Chondrocyte (in vitro differentiated cells): Measurements from ENCODE around the gene KCNK18. TPM values are rescaled to one million over a fixed set of nuclear protein-coding genes. Genes with fewer than 3 reads are reported as not detected.
"Not testable (repeated sequence)": the region's sequence is repeated elsewhere in the genome, so short reads cannot be mapped to it uniquely, and the experiment has no call there.

Experiments used
- DNase-seq: peaks from one replicate; pipeline ENCODE4 v3.0.0; 2021; ENCODE audit warnings: mixed read lengths, low spot score
- H3K27ac Mint-ChIP-seq: one replicate; pipeline ENCODE4 v1.8.0; 2021; ENCODE audit warnings: mild to moderate bottlenecking, moderate library complexity, mixed read lengths; ENCODE audit not compliant: unreplicated experiment
- H3K27me3 Mint-ChIP-seq: 2 replicates; pipeline ENCODE4 v1.8.0; 2021; ENCODE audit warnings: low read depth, mixed read lengths
- H3K36me3 Mint-ChIP-seq: 2 replicates; pipeline ENCODE4 v1.8.0; 2021; ENCODE audit warnings: low read depth, mixed read lengths
- H3K4me1 Mint-ChIP-seq: 2 replicates; pipeline ENCODE4 v1.8.0; 2021; ENCODE audit warnings: low read depth, mild to moderate bottlenecking, mixed read lengths
- H3K4me3 Mint-ChIP-seq: one replicate; pipeline ENCODE4 v1.8.0; 2021; ENCODE audit warnings: mild to moderate bottlenecking, moderate library complexity, mixed read lengths; ENCODE audit not compliant: unreplicated experiment
- H3K9me3 Mint-ChIP-seq: 2 replicates; pipeline ENCODE4 v1.8.0; 2021; ENCODE audit warnings: low read depth, mixed read lengths
- CTCF ChIP-seq: fragments of 200-600 bp; sonication (generic); IDR thresholded peaks from 2 replicates; pipeline ENCODE4 v1.5.0; 2021; ENCODE audit warnings: antibody characterized with exemption, mild to moderate bottlenecking, moderate library complexity
- total RNA-seq: library from RNA; stranded (reverse); gene quantifications from 3 replicates; pipeline ENCODE4 v1.2.1, GENCODE V29; 2021

The KCNK18 gene
- total RNA-seq, 1 donor from 2014 or later: not detected

GRCh38 chr10:117226813-117227451 is 29.6 kb downstream of the KCNK18 start:
- H3K4me1 Mint-ChIP-seq: no peaks in the 10 kb centered on the region
- peak; percentile 56 for TF ChIP-seq CTCF
- H3K4me3 Mint-ChIP-seq: no peak overlapping the region
- peaks cover 2% of the 10 kb centered on the region for H3K9me3 Mint-ChIP-seq
- H3K27ac Mint-ChIP-seq: no peak overlapping the region
- no peak for DNase-seq
- H3K36me3 Mint-ChIP-seq: no peaks in the 10 kb centered on the region
- H3K27me3 Mint-ChIP-seq: peaks cover 50% of the 10 kb centered on the region

- TF ChIP-seq CTCF: no peak
- Mint-ChIP-seq H3K27ac (no peak overlapping the region), H3K27me3 (peaks cover 61% of the 10 kb centered on the region), H3K36me3 (no peaks in the 10 kb centered on the region), H3K4me1 (no peaks in the 10 kb centered on the region), H3K4me3 (no peak overlapping the region), H3K9me3 (peaks cover 2% of the 10 kb centered on the region)
- no peak for DNase-seq
These were observed 30.9 kb downstream of the KCNK18 start for GRCh38 chr10:117228210-117228609.

- H3K36me3 Mint-ChIP-seq, H3K9me3 Mint-ChIP-seq, H3K4me3 Mint-ChIP-seq, DNase-seq, H3K4me1 Mint-ChIP-seq, H3K27ac Mint-ChIP-seq: not testable (repeated sequence)
- peaks cover 78% of the 10 kb centered on the region for H3K27me3 Mint-ChIP-seq
These were observed 32.8 kb downstream of the KCNK18 start for GRCh38 chr10:117230107-117230506.

GRCh38 chr10:117237401-117237991 is 40.2 kb downstream of the KCNK18 start:
- H3K9me3 Mint-ChIP-seq: no peaks in the 10 kb centered on the region
- no peak for DNase-seq
- peaks cover 2% of the 10 kb centered on the region for H3K36me3 Mint-ChIP-seq
- no peak for TF ChIP-seq CTCF
- H3K4me3 Mint-ChIP-seq: no peak overlapping the region
- H3K27ac Mint-ChIP-seq: no peak overlapping the region
- H3K4me1 Mint-ChIP-seq: peaks cover 4% of the 10 kb centered on the region
- H3K27me3 Mint-ChIP-seq: peaks cover 71% of the 10 kb centered on the region

GRCh38 chr10:117239051-117239450 is 41.8 kb downstream of the KCNK18 start:
- no peak for TF ChIP-seq CTCF
- H3K9me3 Mint-ChIP-seq: no peaks in the 10 kb centered on the region
- peaks cover 2% of the 10 kb centered on the region for H3K36me3 Mint-ChIP-seq
- H3K4me1 Mint-ChIP-seq: peaks cover 4% of the 10 kb centered on the region
- peak; percentile 51 for DNase-seq
- no peak overlapping the region for H3K27ac Mint-ChIP-seq
- no peak overlapping the region for H3K4me3 Mint-ChIP-seq
- peaks cover 71% of the 10 kb centered on the region for H3K27me3 Mint-ChIP-seq
